Lower leg skin (tissue), 3 donors: ENCODE results near the gene PCK1.

ENCODE experiments used
- POLR2A ChIP-seq, 2 donors: fragments of 450-650 bp; IDR thresholded peaks; one replicate each; pipeline ENCODE4 v1.6.1; 2016 to 2017; ENCODE audit warnings: antibody characterized with exemption in 2 of 2, mild to moderate bottlenecking in 1 of 2, moderate library complexity in 1 of 2
- TF ChIP-seq, protein P1 (sequence below), 3 donors: fragments of 450-650 bp; IDR thresholded peaks; one replicate each; pipeline ENCODE4 v1.5.1; 2016; ENCODE audit warnings: antibody characterized with exemption in 3 of 3, mild to moderate bottlenecking in 3 of 3, moderate library complexity in 2 of 3

- no peak for TF ChIP-seq POLR2A (IDR thresholded peaks at IDR 0.05)
- TF ChIP-seq, protein P1, sequence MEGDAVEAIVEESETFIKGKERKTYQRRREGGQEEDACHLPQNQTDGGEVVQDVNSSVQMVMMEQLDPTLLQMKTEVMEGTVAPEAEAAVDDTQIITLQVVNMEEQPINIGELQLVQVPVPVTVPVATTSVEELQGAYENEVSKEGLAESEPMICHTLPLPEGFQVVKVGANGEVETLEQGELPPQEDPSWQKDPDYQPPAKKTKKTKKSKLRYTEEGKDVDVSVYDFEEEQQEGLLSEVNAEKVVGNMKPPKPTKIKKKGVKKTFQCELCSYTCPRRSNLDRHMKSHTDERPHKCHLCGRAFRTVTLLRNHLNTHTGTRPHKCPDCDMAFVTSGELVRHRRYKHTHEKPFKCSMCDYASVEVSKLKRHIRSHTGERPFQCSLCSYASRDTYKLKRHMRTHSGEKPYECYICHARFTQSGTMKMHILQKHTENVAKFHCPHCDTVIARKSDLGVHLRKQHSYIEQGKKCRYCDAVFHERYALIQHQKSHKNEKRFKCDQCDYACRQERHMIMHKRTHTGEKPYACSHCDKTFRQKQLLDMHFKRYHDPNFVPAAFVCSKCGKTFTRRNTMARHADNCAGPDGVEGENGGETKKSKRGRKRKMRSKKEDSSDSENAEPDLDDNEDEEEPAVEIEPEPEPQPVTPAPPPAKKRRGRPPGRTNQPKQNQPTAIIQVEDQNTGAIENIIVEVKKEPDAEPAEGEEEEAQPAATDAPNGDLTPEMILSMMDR (IDR thresholded peaks at IDR 0.05): no peak
Measured at GRCh38 chr20:57590485-57591288, 29.8 kb downstream of the PCK1 start.
